ENCODE data around the gene PGAP2.
"Not testable (repeated sequence)": the region's sequence is repeated elsewhere in the genome, so short reads cannot be mapped to it uniquely, and the experiment has no call there.

Gene PGAP2

GRCh38 chr11:3807909-3808860 is at the start of gene PGAP2:
Gene PGAP2, plus strand, starts transcription at chr11:3808560. Its CDS starts 2,700 bp downstream, at chr11:3811260.
- peak; percentile 55 for DNase-seq (ENCODE audit: low read depth)

- no peak for DNase-seq (ENCODE audit: low read depth)
Measured at GRCh38 chr11:3764266-3764665, 44.1 kb upstream of the PGAP2 start.

- DNase-seq (ENCODE audit: low read depth): not testable (repeated sequence)
Measured at GRCh38 chr11:3766836-3767235, 41.5 kb upstream of the PGAP2 start.

GRCh38 chr11:3767536-3767935 is 40.8 kb upstream of the PGAP2 start:
- DNase-seq (ENCODE audit: low read depth): no peak

GRCh38 chr11:3773180-3773579 is 35.2 kb upstream of the PGAP2 start:
- no peak for DNase-seq (ENCODE audit: low read depth)

- DNase-seq (ENCODE audit: low read depth): no peak
Measured at GRCh38 chr11:3775736-3776406, 32.5 kb upstream of the PGAP2 start.

- DNase-seq (ENCODE audit: low read depth): no peak
Measured at GRCh38 chr11:3781423-3781822, 26.9 kb upstream of the PGAP2 start.

- no peak for DNase-seq (ENCODE audit: low read depth)
Measured at GRCh38 chr11:3782963-3783362, 25.4 kb upstream of the PGAP2 start.

GRCh38 chr11:3783611-3784010 is 24.7 kb upstream of the PGAP2 start:
- DNase-seq (ENCODE audit: low read depth): no peak

GRCh38 chr11:3786781-3787428 is 21.5 kb upstream of the PGAP2 start:
- DNase-seq (ENCODE audit: low read depth): no peak

- DNase-seq (ENCODE audit: low read depth): not testable (repeated sequence)
Measured at GRCh38 chr11:3794387-3794786, 14.0 kb upstream of the PGAP2 start.

GRCh38 chr11:3795131-3796001 is 13.0 kb upstream of the PGAP2 start:
- DNase-seq (ENCODE audit: low read depth): no peak

GRCh38 chr11:3796002-3796311 is 12.4 kb upstream of the PGAP2 start:
- no peak for DNase-seq (ENCODE audit: low read depth)

- no peak for DNase-seq (ENCODE audit: low read depth)
Measured at GRCh38 chr11:3796346-3796745, 12.0 kb upstream of the PGAP2 start.

- no peak for DNase-seq (ENCODE audit: low read depth)
Measured at GRCh38 chr11:3796801-3797328, 11.5 kb upstream of the PGAP2 start.

GRCh38 chr11:3797329-3798090 is 10.8 kb upstream of the PGAP2 start, which contains the start of gene NUP98:
Gene NUP98, minus strand, starts transcription at chr11:3797554. Its CDS starts 15,437 bp downstream, at chr11:3782117.
- DNase-seq (ENCODE audit: low read depth): peak; percentile 100

- DNase-seq (ENCODE audit: low read depth): no peak
Measured at GRCh38 chr11:3799143-3799542, 9.2 kb upstream of the PGAP2 start.

GRCh38 chr11:3799873-3800272 is 8.5 kb upstream of the PGAP2 start:
- DNase-seq (ENCODE audit: low read depth): no peak

GRCh38 chr11:3802011-3802790 is 6.2 kb upstream of the PGAP2 start:
- DNase-seq (ENCODE audit: low read depth): no peak

Data from activated T-cell treated with anti-CD3 and anti-CD28 coated beads for 48 hours (primary cell).